Fibroblast of skin of left quadriceps (primary cell): Measurements from ENCODE around the gene FRMD4B.
"Not testable (repeated sequence)": the region's sequence is repeated elsewhere in the genome, so short reads cannot be mapped to it uniquely, and the experiment has no call there.

Experiments
- DNase-seq, 2 experiments: peaks; one replicate each; pipeline ENCODE4 v3.0.0-alpha.2; 2013; ENCODE audit warnings: low read depth in 2 of 2

The FRMD4B gene

GRCh38 chr3:69283913-69284611 lies 101.8 kb downstream of the FRMD4B start:
- DNase-seq = no peak

GRCh38 chr3:69283496-69283895 lies 102.4 kb downstream of the FRMD4B start:
- DNase-seq = no peak

- DNase-seq = no peak
Observed at GRCh38 chr3:69282181-69282580, 103.7 kb downstream of the FRMD4B start.

- not testable (repeated sequence) for DNase-seq
Observed at GRCh38 chr3:69277403-69277802, 108.5 kb downstream of the FRMD4B start.

GRCh38 chr3:69276884-69277283 lies 109.0 kb downstream of the FRMD4B start:
- DNase-seq = no peak

- not testable (repeated sequence) for DNase-seq
Observed at GRCh38 chr3:69276191-69276590, 109.7 kb downstream of the FRMD4B start.

- DNase-seq = no peak
Observed at GRCh38 chr3:69273896-69274295, 112.0 kb downstream of the FRMD4B start.

GRCh38 chr3:69272556-69272955 lies 113.3 kb downstream of the FRMD4B start:
- DNase-seq = no peak

- DNase-seq = no peak
Observed at GRCh38 chr3:69271098-69271497, 114.8 kb downstream of the FRMD4B start.

GRCh38 chr3:69266585-69266984 lies 119.3 kb downstream of the FRMD4B start:
- DNase-seq = no peak

GRCh38 chr3:69266071-69266470 lies 119.8 kb downstream of the FRMD4B start:
- DNase-seq = not testable (repeated sequence)

- DNase-seq = not testable (repeated sequence)
Observed at GRCh38 chr3:69260843-69261405, 125.0 kb downstream of the FRMD4B start.

- no peak for DNase-seq
Observed at GRCh38 chr3:69260216-69260787, 125.6 kb downstream of the FRMD4B start.

- no peak for DNase-seq
Observed at GRCh38 chr3:69259125-69259524, 126.8 kb downstream of the FRMD4B start.

- DNase-seq = no peak
Observed at GRCh38 chr3:69255928-69256327, 130.0 kb downstream of the FRMD4B start.

- DNase-seq = no peak
Observed at GRCh38 chr3:69254351-69254750, 131.5 kb downstream of the FRMD4B start.

GRCh38 chr3:69252631-69253030 lies 133.3 kb downstream of the FRMD4B start:
- DNase-seq = no peak

- no peak for DNase-seq
Observed at GRCh38 chr3:69252141-69252540, 133.7 kb downstream of the FRMD4B start.

GRCh38 chr3:69251078-69251805 lies 134.6 kb downstream of the FRMD4B start:
- DNase-seq = no peak

GRCh38 chr3:69250014-69250413 lies 135.9 kb downstream of the FRMD4B start:
- peak in 1 of 2 experiments; percentile 20 for DNase-seq

GRCh38 chr3:69249001-69249400 lies 136.9 kb downstream of the FRMD4B start:
- DNase-seq = no peak

GRCh38 chr3:69248436-69248835 lies 137.5 kb downstream of the FRMD4B start:
- no peak for DNase-seq

- no peak for DNase-seq
Observed at GRCh38 chr3:69246612-69247011, 139.3 kb downstream of the FRMD4B start.
